IMR-90 (cell line): ENCODE data around the gene SLC27A2. TPM values are rescaled to one million over a fixed set of nuclear protein-coding genes. Genes with fewer than 3 reads are reported as not detected.

Experiments
- ATAC-seq: fragments of 200-7000 bp; cut with Tn5 transposase; 2 replicates; pipeline ENCODE4 v1.9.1; 2020; ENCODE audit warnings: low read depth, mild to moderate bottlenecking, moderate library complexity
- BruUV-seq: library from RNA; stranded (reverse); fragments of 400-500 nt; replicated peaks from 2 replicates; lab custom pipeline; 2021; lab: Mats Ljungman, UMichigan
- CTCF ChIA-PET: fragments of 300-600 bp; formaldehyde crosslinking; extraction: SDS; loops from one replicate; lab custom pipeline; 2021; ENCODE audit warnings: antibody characterized with exemption; lab: Yijun Ruan, JAX
- POLR2A ChIA-PET: fragments of 300-600 bp; sonication (Branson Sonifier 250); formaldehyde crosslinking; loops from one replicate; lab custom pipeline; 2022; ENCODE audit warnings: antibody characterized with exemption; ENCODE audit not compliant: unreplicated experiment; lab: Charles Lee
- DNase-seq: peaks from one replicate; pipeline ENCODE4 v3.0.0; 2013
- H2AFZ ChIP-seq: replicated peaks from 2 replicates; pipeline ENCODE3; 2013; ENCODE audit warnings: low read length, mild to moderate bottlenecking; ENCODE audit not compliant: poor library complexity
- H2AK5ac ChIP-seq: 2 replicates; pipeline ENCODE4 v1.6.1; 2013; ENCODE audit warnings: low read depth, low read length, inconsistent platforms
- H2AK9ac ChIP-seq: replicated peaks from 2 replicates; pipeline ENCODE3; 2013; ENCODE audit warnings: mild to moderate bottlenecking, low read depth, low read length, moderate library complexity; ENCODE audit not compliant: poor library complexity
- H2BK120ac ChIP-seq: 2 replicates; pipeline ENCODE4 v1.6.1; 2013; ENCODE audit warnings: low read depth, low read length, inconsistent platforms
- H2BK15ac ChIP-seq: 3 replicates; pipeline ENCODE4 v1.6.1; 2013; ENCODE audit warnings: low read depth, low read length, inconsistent platforms
- H2BK20ac ChIP-seq: 2 replicates; pipeline ENCODE4 v1.6.1; 2013; ENCODE audit warnings: low read depth, mild to moderate bottlenecking, inconsistent platforms, low read length, moderate library complexity
- H2BK5ac ChIP-seq: 2 replicates; pipeline ENCODE4 v1.6.1; 2013; ENCODE audit warnings: mild to moderate bottlenecking, low read depth, low read length, inconsistent platforms; ENCODE audit not compliant: poor library complexity, severe bottlenecking
- H3K14ac ChIP-seq: replicated peaks from 2 replicates; pipeline ENCODE4 v1.6.1; 2013; ENCODE audit warnings: low read depth, low read length, inconsistent platforms
- H3K18ac ChIP-seq: 2 replicates; pipeline ENCODE4 v1.6.1; 2013; ENCODE audit warnings: low read depth, low read length, control low read depth
- H3K23ac ChIP-seq: 2 replicates; pipeline ENCODE4 v1.6.1; 2013; ENCODE audit warnings: low read depth, low read length, inconsistent platforms
- H3K27ac ChIP-seq: 2 replicates; pipeline ENCODE4 v1.5.1; 2013; ENCODE audit warnings: mild to moderate bottlenecking, control low read depth, low read length; ENCODE audit not compliant: insufficient read depth
- H3K27me3 ChIP-seq: 2 replicates; pipeline ENCODE4 v1.6.1; 2013; ENCODE audit warnings: low read length; ENCODE audit not compliant: control insufficient read depth, insufficient read depth
- H3K36me3 ChIP-seq: 2 replicates; pipeline ENCODE4 v1.6.1; 2013; ENCODE audit warnings: low read length, mixed read lengths; ENCODE audit not compliant: control insufficient read depth, insufficient read depth
- H3K4ac ChIP-seq: 2 replicates; pipeline ENCODE4 v1.6.1; 2013; ENCODE audit warnings: low read depth, low read length, inconsistent platforms
- H3K4me1 ChIP-seq: 2 replicates; pipeline ENCODE4 v1.6.1; 2013; ENCODE audit warnings: low read length, mixed read lengths; ENCODE audit not compliant: control insufficient read depth, insufficient read depth
- H3K4me2 ChIP-seq: 2 replicates; pipeline ENCODE4 v1.6.1; 2013; ENCODE audit warnings: low read depth, mild to moderate bottlenecking, control low read depth, low read length, moderate library complexity
- H3K4me3 ChIP-seq: 2 replicates; pipeline ENCODE4 v1.5.1; 2013; ENCODE audit warnings: low read depth, mild to moderate bottlenecking, control low read depth, low read length, moderate library complexity; ENCODE audit not compliant: insufficient read depth
- H3K56ac ChIP-seq: 2 replicates; pipeline ENCODE4 v1.6.1; 2013; ENCODE audit warnings: low read length, inconsistent platforms; ENCODE audit not compliant: insufficient read depth; ENCODE audit errors: extremely low read depth
- H3K79me1 ChIP-seq, 2 experiments: 2 replicates each; pipeline ENCODE4 v1.6.1; 2013; ENCODE audit warnings: low read length in 2 of 2, inconsistent platforms in 1 of 2, low read depth in 1 of 2
- H3K9ac ChIP-seq: 2 replicates; pipeline ENCODE4 v1.6.1; 2013; ENCODE audit warnings: low read depth, low read length, control low read depth
- H3K9me1 ChIP-seq: 2 replicates; pipeline ENCODE4 v1.6.1; 2013; ENCODE audit warnings: low read length, inconsistent platforms; ENCODE audit not compliant: insufficient read depth
- H3K9me3 ChIP-seq: 2 replicates; pipeline ENCODE4 v1.6.1; 2013; ENCODE audit warnings: low read length; ENCODE audit not compliant: control insufficient read depth, insufficient read depth
- H4K20me1 ChIP-seq: 2 replicates; pipeline ENCODE4 v1.6.1; 2013; ENCODE audit warnings: low read length, inconsistent platforms; ENCODE audit not compliant: insufficient read depth
- H4K5ac ChIP-seq: 2 replicates; pipeline ENCODE4 v1.6.1; 2013; ENCODE audit warnings: mild to moderate bottlenecking, low read depth, low read length, control low read depth
- H4K8ac ChIP-seq, 2 experiments: 2 replicates each; pipeline ENCODE4 v1.6.1; 2013; ENCODE audit warnings: low read depth in 2 of 2, low read length in 2 of 2, control low read depth in 1 of 2, inconsistent platforms in 1 of 2
- H4K91ac ChIP-seq: 2 replicates; pipeline ENCODE4 v1.6.1; 2013; ENCODE audit warnings: low read depth, low read length, inconsistent platforms; ENCODE audit not compliant: insufficient read depth
- BHLHE40 ChIP-seq: fragments of 150-350 bp; IDR thresholded peaks from 2 replicates; pipeline ENCODE4 v1.6.1; 2016; ENCODE audit warnings: mild to moderate bottlenecking, low read depth, low read length
- CEBPB ChIP-seq: IDR thresholded peaks from 2 replicates; pipeline ENCODE4 v1.6.1; 2012; ENCODE audit warnings: low read depth, low read length, improper control_type of control experiment
- CHD1 ChIP-seq: IDR thresholded peaks from 2 replicates; pipeline ENCODE4 v1.6.1; 2012; ENCODE audit warnings: low read depth, low read length, improper control_type of control experiment
- ELK1 ChIP-seq: fragments of 150-350 bp; IDR thresholded peaks from 2 replicates; pipeline ENCODE4 v1.6.1; 2016; ENCODE audit warnings: low read depth, mild to moderate bottlenecking, low read length, moderate library complexity, borderline replicate concordance
- MAFK ChIP-seq: IDR thresholded peaks from 2 replicates; pipeline ENCODE4 v1.6.1; 2012; ENCODE audit warnings: low read depth, low read length, improper control_type of control experiment
- MAZ ChIP-seq: IDR thresholded peaks from 2 replicates; pipeline ENCODE4 v1.6.1; 2012; ENCODE audit warnings: low read depth, mild to moderate bottlenecking, low read length, improper control_type of control experiment, moderate library complexity, borderline replicate concordance
- MXI1 ChIP-seq: IDR thresholded peaks from 2 replicates; pipeline ENCODE4 v1.6.1; 2012; ENCODE audit warnings: low read depth, mild to moderate bottlenecking, low read length, moderate library complexity, borderline replicate concordance
- POLR2A ChIP-seq: IDR thresholded peaks from 2 replicates; pipeline ENCODE4 v1.6.1; 2012; ENCODE audit warnings: mild to moderate bottlenecking, low read depth, low read length
- RAD21 ChIP-seq: IDR thresholded peaks from 2 replicates; pipeline ENCODE4 v1.6.1; 2012; ENCODE audit warnings: low read length, improper control_type of control experiment
- RCOR1 ChIP-seq: IDR thresholded peaks from 2 replicates; pipeline ENCODE4 v1.6.1; 2012; ENCODE audit warnings: mild to moderate bottlenecking, low read length, improper control_type of control experiment; ENCODE audit not compliant: insufficient replicate concordance
- RFX5 ChIP-seq: IDR thresholded peaks from 2 replicates; pipeline ENCODE4 v1.8.0; 2012; ENCODE audit warnings: low read depth, mild to moderate bottlenecking, low read length, moderate library complexity
- USF2 ChIP-seq: fragments of 150-350 bp; IDR thresholded peaks from 2 replicates; pipeline ENCODE4 v1.6.1; 2017; ENCODE audit warnings: mild to moderate bottlenecking, antibody characterized with exemption, low read length, low read depth
- WGBS, 2 experiments: methylation state at CpG; one replicate each; pipeline versions ENCODE4 v1.1.5 to v1.1.7; 2013; ENCODE audit warnings: missing lambda C conversion rate in 2 of 2; ENCODE audit not compliant: insufficient read length in 1 of 2; ENCODE audit errors: extremely low coverage in 2 of 2; 5-methylcytosine and 5-hydroxymethylcytosine counted together
- dilution Hi-C: fragments of 300-500 bp; cut with HindIII; formaldehyde crosslinking; loops from one replicate; pipeline ENCODE4 v1.14.3; 2018; ENCODE audit warnings: low sequenced_read_pairs; ENCODE audit not compliant: unreplicated experiment
- in situ Hi-C: fragments of 300-500 bp; cut with MboI; formaldehyde crosslinking; loops from 3 replicates; pipeline ENCODE4 v1.14.3; 2019; ENCODE audit warnings: low sequenced_read_pairs, inconsistent platforms, mixed read lengths
- intact Hi-C: fragments of 100-400 bp; cut with micrococcal nuclease; formaldehyde crosslinking; loops from 2 replicates; pipeline ENCODE4 v1.10.0; 2022
- polyA plus RNA-seq, 3 experiments: library from polyadenylated mRNA; depleted of rRNA; stranded (reverse); fragments of >200 nt; gene quantifications; 2 replicates each; pipeline ENCODE4 v1.2.3, GENCODE V29; 2012; ENCODE audit warnings: low replicate concordance in 1 of 3
- total RNA-seq: library from RNA; depleted of rRNA; stranded (reverse); fragments of >200 nt; gene quantifications from 2 replicates; pipeline ENCODE4 v1.2.3, GENCODE V29; 2012

The SLC27A2 gene
- total and polyA plus RNA-seq, 2 of the 4 experiments (the other 2 are of a cell fraction), result under 0.01 TPM; not detected in 1

- Histone ChIP-seq H3K9ac (no peak overlapping the region), H2BK15ac (peak overlapping the region; percentile 35; the same call in 2 of the 3 replicates), H2AK9ac (no peak overlapping the region), H4K8ac (peak overlapping the region; percentile 82), H2AFZ (no peak overlapping the region), H4K91ac (peak overlapping the region; percentile 99), H4K5ac (peak overlapping the region; percentile 81; the same call in 1 of the 2 replicates), H3K18ac (peak overlapping the region; percentile 69), H2BK5ac (peak overlapping the region; percentile 98), H3K4me1 (peaks cover 17% of the 10 kb centered on the region), H3K36me3 (no peaks in the 10 kb centered on the region), H4K20me1 (no peaks in the 10 kb centered on the region), H3K14ac (peak overlapping the region; percentile 44), H2AK5ac (peak overlapping the region; percentile 62), H3K23ac (peak overlapping the region; percentile 1; the same call in 1 of the 2 replicates), H2BK120ac (peak overlapping the region; percentile 99), H3K9me1 (peaks cover 7% of the 10 kb centered on the region), H3K79me1 (peaks cover 0 to 3% of the 10 kb centered on the region in 2 experiments; a peak in 1 of 4 replicates), H3K9me3 (no peaks in the 10 kb centered on the region), H3K4me2 (peak overlapping the region; percentile 10; the same call in 1 of the 2 replicates), H3K4me3 (no peak overlapping the region), H3K4ac (peak overlapping the region; percentile 61), H3K27me3 (no peaks in the 10 kb centered on the region), H3K56ac (peak overlapping the region; percentile 19; the same call in 1 of the 2 replicates), H3K27ac (peak overlapping the region; percentile 33; the same call in 1 of the 2 replicates), H2BK20ac (peak overlapping the region; percentile 98)
- intact Hi-C loops (loop anchor here (5.0 kb wide), 5 partner anchors 133 to 978 kb away; partner anchors contain the start of genes COPS2, DTWD1 and FAM227B), dilution Hi-C loops (no loop called here), in situ Hi-C loops (loop anchor here (25.0 kb wide), 1 partner anchor 1423 kb away; no protein-coding TSS in a partner anchor)
- ChIA-PET CTCF (interaction anchor here (0.8 to 1.1 kb wide), 2 partner anchors 10 to 74 kb away, joined by 3 read pairs; no protein-coding TSS in a partner anchor), POLR2A (no interaction called here)
- TF ChIP-seq MAFK (no peak), USF2 (no peak), RAD21 (no peak), CHD1 (no peak), ELK1 (no peak), BHLHE40 (no peak), RFX5 (no peak), CEBPB (no peak), MXI1 (no peak), MAZ (no peak), RCOR1 (no peak), POLR2A (no peak)
- ATAC-seq (no peak), DNase-seq (peak; percentile 10)
- no TSS peak for BruUV-seq
- whole genome bisulfite sequencing, 2 experiments, result 44% methylated on average over 1 of the region's 5 CpGs; no CpG with 5 or more reads in 1 of the 2 experiments
Observed at GRCh38 chr15:50135031-50135551, 46.9 kb upstream of the SLC27A2 start.
